OCI-M2 (cell line): Measurements from ENCODE around the gene BABAM2.

ENCODE experiments used
- DNase-seq: peaks from one replicate; lab custom pipeline; 2025; ENCODE audit not compliant: unreplicated experiment; lab: John Stamatoyannopoulos, UW

BABAM2 gene

DNA sequence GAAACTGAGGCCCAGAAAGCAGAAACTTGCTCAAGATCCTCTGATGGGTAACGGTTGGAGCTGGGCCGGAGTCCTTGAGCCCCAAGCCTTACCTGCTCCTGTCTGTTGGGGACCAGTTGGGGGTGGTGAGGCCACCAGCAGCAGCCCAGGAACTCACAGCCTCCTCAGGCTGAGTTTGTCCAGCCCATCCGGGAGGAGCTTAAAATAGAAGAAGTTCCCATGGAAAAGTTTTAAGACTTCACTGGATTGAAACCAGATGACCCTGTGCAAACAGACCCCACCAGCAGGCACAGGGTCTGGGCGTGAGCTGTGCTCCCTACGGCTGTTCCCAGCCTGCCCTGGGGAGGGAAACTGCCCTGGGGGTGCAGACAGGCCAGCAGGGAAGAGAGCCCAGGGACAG, 461.6 kb downstream of the BABAM2 start:
- DNase-seq: no peak

DNA sequence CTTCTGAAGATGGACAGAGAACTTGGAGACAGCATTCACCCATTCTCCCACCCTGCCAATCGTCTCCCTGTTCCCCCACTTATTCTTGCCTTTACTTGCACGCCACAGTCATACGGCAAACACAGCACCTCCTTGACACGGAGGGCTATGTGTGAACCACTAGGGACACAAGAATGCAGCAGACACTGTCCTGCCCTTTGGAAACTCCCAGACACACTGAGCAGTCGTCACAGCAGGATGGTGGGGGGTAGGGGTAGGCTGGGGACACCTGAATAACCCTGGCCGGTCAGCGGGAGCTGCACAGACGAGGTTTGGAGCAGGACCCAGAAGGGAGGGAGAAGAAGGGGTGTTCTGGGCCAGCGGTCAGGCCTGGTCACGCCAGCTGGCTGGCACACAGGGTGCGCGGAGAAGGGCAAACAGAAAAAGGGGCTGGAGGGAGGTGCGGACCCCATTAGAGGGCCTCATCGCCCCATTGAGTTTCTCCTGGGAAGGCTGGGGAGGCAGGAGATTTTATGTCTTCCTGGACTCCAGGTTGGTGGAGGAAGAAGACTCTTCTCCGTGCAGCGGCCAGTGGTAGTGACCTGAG, 462.2 kb downstream of the BABAM2 start:
- no peak for DNase-seq

DNA sequence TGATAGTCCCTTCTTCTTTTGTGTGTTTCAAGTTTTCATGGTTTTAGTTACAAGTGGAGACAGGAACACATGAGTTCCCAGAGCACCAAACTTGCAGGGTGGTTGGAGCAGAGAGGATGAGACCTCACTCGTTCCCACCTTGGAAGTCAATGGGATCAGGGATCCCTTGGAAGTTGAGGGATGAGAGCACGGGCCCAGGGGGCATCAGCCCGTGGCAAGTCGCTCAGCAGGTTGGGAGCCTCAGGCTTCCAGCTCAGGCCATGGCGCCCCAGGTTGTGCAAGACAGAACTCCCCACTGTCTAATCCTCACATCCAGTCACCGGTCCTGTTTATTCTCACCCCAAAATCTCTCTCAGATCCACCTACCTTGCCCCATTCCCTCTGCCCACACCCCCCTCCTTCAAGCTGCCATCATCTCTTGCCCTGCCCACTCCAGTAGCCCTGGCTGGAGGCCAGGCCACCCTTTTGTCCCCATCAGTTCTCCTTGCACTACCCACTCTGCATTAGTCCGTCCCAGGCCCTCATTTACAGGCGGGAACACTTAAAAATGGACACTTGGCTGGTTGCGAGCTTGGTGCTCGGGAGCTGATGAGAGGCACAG, 464.5 kb downstream of the BABAM2 start:
- no peak for DNase-seq

DNA sequence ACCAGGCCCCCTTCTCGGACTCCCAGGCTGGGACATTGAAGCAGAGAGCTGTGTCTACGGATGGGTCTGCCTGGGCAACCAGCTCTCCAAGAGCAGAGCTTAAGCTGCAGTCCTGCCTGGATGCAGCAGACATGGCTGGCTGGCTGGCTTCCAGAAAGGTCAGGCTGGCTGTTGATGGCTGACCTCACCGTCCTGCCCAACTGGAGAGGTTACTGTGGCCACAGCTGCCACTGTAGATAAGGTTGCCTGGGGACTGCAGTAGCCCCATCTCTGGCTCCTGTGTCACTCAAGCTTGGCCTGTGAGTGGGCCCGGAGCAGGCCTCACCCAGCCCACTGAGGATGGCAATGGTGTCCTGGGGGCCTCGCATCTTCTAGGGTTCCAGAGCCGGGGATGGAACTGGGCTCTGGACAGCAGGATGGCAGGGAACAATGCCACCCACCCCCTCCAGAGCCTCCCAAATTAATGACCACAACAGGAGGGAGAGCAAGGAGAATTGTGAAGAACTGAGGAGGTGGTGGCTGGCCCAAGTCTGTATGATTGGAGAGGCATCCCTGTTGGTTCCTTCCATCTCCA, 465.1 kb downstream of the BABAM2 start:
- peak; percentile 30 for DNase-seq

DNA sequence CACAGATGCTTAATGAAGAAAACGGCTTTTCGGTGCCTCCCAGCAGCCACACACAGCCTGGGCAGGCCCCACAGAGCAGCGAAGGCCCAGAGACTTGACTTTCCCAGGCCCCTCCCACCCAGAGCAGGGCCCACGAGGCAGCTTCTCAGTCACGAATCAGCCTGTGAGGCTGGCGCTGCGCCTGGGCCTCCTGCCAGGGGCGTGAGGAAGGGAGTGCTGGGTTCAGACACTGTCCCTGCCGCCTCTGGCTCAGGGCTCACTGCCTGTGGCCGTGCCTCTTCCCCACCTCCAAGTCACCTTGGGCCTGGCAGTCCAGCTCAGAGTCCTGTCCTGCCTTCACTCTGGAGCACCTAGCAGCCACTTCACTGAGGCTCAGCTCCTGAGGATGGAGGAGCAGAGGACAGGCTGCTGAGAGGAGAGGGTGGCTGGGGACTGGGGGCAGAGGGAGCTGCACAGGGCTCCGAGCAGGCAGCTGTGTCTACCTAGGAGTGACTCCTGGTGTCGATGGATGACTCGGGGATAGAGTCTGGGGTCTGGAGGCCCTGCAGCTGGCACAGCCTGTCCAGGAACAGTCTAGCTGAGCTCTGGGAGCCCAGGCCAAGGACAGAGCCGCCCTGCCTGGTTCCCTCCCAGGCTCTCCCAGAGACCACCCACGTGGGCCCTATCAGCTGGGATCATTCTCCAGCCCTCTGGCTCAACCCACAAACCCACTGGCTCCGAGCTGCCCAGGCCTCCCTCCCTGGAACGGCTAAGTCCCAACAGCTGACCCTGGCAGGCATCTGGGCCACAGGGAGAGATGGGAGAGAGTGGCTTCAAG, 465.8 kb downstream of the BABAM2 start:
- no peak for DNase-seq

DNA sequence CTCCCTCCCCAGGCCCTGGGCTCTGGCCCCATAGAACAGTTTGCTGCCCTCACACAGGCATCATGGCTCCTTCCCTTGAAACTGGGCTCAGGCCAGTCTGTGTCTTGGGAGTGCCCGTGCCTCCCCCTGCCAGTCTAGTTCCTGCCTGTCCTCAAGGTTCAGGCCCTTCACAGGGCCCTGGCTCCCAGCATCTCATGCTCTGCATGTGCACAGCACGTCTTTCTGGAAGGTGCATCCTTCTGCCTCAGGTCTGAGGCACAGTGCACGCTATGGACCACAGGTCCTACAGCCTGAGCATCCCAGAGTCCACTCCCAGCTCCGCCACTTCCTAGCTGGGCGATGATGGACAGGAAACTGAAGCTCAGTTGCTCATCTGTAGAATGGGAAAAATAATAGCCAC, 466.5 kb downstream of the BABAM2 start:
- DNase-seq: no peak

DNA sequence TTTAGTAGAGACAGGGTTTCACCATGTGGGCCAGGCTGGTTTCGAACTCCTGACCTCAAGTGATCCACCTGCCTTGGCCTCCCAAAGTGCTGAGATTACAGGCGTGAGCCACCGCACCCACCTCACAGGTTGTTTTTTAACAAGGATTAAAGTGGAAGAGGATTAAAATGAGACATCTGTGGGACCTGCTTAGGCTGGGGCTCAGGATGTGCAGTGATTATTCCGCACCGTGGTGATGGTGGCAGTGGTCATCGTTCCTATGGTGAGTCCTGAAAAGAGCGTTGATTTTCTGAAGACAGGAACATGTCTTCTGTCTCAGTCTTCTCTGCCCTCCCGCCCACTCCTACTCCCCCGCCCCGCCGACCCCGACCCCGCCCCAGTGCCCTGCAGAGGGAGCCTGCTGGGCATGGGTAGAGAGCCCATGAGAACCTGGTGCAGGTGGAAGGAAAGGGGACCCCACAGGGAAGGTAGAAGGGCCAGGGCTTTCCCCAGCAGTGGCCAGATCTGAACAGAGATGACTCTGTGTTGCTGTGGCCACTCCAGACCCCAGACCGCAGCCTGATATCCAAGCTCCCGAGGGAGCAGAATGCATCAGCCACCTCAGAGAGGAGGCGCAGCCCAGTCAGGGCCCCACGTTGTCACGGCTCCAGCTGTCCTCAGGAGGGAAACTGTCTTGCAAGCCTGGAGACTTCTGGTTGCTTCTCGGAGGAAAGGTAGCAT, 467.6 kb downstream of the BABAM2 start:
- DNase-seq: no peak

DNA sequence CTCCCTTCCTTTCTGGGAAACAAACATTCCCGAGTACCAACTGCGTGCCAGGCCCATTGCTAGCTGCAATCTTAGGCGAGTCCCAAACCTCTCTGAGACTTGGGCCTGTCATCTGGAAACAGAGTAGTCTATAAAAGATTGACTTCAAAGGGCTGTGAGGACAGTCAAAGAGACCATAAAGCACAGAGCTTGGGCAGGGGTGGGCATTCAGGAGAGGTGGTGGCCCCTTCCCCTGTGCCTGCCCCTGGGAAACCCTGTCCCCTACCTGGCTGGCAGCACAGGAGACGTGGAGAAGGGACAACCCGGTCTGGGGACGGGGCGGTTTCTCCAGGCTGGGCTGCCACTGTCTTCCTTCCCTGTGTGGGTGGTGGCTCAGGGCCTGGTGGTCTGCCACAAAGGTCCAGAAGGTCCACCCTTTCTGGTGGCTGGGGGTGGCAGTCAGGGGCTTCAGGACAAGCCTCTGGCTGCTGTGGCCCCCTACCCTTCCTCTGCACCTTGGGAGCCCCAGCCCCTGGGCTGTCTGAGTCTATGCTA, 468.2 kb downstream of the BABAM2 start:
- no peak for DNase-seq

DNA sequence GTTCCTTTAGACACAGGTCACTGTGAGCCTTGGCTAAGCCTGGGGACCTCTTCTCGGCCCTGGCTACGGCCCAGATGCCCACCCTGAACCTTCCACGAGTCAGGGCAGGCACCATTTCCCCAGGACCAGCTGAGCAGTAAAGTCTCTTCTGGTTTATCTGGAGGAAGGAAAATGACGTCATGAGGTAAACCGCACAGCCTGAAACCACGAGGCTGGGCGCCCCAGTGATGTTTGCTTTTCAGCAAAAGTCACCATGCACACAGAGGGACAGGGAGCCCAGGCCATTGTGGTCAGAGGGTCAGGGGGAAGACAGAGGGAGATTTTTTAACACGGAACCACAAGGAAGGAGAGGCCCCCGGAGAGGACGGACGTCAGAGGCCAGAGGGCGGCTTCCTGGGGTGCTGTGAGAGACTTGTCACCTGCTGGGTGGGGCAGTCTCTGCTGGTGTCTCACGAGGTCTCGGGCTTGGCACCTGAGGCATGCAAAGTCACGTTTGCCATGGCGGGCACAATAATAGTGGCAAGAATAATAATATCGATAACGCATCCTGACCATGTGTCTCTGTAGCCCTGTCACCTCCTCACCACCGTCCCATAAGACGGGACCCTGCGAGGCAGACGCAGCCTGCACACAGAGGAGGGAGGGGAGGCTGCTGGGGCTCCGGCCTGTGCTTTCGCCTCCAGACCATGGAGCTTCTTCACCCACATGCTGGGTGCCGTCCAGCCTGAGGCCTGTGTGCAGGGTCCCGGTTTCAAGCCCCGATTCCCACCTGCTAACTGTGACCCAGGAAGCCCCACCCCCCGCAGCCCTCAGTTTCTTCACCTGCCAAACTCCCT, 468.9 kb downstream of the BABAM2 start:
- no peak for DNase-seq

DNA sequence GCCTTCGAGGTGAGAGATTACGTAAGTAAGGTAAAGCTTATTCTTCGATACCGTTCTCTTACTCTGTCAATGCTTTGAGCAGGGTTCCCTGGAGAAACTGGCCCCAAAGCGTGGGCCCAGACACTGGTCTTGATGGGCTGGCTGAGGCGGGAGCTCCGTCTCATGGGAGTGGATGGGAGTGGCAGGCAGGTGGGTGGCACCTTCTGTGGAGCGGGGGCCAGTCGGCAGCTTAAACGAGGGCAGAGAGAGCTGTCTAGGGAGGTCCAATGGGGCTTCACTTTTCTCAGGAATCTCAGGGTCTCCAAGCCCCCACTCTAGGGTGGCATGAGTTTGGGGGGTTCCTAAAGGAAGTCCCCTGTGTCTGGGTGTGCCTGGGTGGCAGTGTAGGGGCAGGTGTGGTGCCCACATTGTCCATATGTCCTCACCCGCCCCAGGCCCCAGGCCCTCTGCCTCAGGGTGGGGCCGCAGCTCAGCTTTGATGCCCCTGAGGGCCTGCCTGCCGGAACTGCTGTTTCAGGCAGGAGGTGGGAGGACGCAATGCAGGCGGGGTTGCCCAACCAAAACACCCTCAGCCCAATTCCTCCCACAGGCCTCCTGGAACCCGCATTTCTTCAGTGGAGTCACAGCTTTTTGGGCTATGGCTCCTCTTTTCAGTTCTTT, 469.7 kb downstream of the BABAM2 start:
- no peak for DNase-seq

DNA sequence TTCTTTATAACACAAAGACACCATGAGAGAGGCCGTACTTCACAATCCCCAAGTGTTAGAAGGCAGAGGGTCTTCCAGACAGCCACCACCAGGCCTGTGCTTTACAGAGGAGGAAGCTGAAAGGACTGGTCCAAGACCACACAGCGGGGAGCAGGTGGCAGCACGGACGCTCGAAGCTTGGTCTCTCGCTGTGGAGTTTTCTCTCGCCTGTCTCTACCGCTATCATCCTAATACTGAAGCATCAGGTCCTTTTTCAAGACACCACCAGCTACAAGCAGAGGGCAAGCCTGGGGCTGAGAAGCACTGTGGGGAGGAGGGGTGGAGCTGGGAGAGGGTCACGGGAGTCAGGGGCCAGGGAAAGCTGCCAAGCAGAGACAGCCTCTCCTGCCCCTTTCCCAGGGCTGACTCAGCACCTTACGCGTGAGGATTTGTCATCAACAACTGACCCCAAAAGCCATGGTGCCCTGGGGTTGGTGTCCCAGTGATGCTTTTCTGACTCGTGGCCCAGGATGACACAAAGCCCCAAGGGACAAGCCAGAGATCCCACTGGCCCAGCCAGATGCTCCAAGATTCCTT, 470.3 kb downstream of the BABAM2 start:
- no peak for DNase-seq

DNA sequence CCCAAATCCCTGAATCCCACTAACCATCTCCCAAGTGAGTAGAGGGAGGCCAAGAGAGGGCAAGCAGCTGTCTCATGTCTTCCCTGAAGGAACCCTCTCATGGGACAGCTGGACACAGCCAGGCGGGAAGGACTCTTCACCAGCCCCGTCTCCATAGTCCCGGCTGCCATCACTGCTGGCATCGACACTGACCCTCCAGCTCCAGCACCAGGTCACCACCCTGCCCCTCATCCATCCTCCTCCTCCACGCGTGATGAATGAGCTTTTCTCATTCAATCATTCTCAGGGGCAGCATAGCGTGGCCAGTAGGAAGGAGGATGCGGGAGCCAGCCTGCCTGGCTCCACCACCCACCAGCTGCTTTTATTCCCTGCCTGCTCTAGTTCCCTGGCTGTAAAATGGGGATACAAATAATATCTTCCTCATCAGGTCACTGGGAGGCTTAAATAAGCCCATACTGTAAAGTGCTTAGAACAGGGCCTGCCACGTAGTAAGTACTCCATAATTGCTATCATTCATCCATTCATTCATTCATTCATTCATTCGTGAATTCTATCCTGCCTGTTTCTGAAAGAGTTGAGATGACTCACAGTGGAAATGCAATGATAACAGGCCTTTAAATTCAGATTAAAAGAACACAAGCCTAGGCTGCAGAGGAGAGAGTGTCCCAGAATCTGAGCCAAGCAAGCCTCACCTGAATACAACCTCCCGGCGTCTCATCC, 471.6 kb downstream of the BABAM2 start:
- DNase-seq: no peak

DNA sequence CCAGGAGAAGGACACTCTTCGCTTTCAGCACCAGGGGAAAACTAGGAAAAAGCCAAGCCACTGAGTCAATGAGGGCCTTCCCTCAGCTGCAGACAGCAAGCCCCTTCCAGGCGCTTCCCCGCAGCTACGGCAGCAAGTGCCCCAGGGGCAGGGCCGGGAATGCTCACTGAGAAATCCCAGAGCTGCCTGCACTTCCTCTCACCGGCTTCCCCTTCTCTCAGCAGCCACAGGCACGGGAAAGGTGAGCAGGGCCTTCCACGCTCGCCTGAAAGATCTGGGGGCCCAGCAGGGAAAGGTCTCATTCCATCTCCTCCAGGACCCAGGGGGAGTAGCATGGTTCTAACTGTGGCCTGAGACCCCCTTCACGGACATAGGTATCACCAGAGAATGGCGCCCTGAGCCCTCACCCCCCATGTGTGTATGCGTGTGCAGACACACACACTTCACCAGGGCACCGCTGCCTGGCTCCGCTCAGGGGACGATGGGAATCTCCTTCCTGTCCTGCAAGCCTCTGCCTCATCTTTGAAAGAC, 472.5 kb downstream of the BABAM2 start:
- DNase-seq: no peak

DNA sequence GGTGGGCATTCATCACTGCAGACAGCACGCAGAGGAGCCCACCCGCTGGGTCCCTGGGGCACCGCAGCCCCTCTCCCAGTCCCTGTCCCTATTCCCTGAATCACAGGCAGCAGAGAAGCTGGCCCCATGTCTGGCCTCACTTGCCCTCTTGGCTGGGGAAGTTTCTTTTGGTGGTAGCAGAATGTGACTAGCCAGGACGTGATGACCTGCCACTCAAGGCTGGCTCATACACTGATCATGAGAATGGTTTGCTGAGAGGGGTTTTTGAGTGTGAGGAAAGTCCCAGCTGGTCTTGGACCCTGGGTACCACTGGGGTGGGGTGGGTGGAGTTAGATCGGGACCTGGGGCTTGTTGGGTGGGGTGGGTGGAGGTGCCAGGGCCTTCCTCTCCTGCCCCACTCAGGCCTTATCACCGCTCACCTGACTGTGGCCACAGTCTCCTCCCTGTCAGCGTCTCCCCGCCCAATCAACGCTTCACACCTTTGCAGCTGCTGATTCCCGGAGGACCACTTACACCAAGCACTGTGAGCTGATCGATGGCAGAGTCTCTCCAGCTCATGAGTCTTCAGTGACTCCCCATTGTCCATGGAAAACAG, 473.3 kb downstream of the BABAM2 start:
- DNase-seq: no peak

DNA sequence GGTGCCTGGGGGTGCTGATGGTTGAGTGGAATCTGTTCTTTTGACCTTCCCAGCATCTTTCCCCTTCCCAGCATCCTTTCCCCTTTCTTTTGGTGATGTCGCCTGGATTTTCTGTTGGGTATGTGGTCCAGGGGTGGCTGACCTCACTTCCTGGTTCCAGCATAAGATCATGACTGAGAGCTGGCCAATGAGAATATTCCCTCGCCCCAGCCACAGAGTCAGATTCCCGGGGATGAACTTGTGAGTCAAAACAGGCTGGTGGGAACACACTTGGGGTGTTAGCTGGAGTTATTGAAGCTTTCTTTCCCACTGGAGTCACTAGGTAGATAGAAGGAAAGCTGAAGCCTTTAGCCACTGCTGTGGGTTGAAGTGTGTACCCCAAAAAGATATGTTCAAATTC, 474.1 kb downstream of the BABAM2 start:
- DNase-seq: no peak

DNA sequence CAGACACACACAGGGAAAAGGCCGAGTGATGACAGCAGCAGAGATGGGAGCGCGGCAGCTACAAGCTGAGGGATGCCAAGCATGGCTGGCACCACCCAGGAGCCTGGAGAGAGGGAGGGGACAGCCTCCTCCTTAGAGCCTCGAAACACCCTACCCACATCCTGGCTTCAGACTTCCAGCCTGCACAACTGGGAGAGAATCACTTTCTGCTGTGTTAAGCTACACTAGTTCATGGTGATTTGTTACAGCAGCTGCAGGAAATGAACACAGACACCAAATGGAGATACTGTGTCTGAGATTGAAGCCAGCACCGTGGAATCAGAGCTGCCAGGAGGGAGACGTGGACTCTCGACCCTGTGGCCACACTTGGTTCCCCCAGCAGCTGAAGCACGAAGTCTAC, 474.6 kb downstream of the BABAM2 start:
- DNase-seq: no peak

DNA sequence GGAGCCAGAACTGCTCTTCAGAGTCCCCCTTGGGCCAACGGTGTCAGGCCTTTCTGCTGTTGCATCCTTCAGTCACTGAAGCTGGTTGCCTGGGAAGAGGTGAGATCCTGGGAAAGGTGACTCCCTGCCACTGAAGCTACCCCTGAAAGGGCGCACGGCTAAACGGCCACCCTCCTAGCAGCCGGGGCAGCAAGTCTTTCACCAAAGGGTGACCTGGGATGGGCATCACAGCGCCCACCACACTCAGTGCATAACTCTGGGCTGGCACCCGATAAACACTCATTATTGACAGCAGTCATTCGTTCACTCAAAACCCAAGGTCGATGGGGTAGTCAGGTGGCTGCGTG, 475.6 kb downstream of the BABAM2 start:
- DNase-seq: no peak
